ENCODE measurements around the gene TTC39B.

DNA sequence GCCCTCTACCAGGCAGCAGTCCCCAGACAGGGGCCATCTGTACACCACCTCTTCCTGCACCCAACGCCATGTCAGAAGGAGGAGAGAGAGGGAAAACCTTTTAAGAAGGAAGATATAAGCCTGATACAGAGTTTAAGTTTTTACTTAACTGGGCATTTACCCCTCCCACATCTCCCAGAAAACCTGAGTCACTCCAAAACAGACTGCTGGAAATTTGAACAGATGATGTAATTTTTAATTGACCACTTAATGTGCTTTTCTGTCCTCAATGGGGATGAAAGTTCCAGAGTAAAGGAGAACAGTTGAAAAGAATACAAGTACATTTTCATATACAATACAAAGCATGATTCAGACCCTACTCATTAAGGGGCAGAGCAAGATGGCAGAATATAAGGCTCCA is 63.9 kb downstream of the TTC39B start:
- TF ChIP-seq POLR2AphosphoS5 (IDR thresholded peaks at IDR 0.05) = no peak
- TF ChIP-seq, protein P1, sequence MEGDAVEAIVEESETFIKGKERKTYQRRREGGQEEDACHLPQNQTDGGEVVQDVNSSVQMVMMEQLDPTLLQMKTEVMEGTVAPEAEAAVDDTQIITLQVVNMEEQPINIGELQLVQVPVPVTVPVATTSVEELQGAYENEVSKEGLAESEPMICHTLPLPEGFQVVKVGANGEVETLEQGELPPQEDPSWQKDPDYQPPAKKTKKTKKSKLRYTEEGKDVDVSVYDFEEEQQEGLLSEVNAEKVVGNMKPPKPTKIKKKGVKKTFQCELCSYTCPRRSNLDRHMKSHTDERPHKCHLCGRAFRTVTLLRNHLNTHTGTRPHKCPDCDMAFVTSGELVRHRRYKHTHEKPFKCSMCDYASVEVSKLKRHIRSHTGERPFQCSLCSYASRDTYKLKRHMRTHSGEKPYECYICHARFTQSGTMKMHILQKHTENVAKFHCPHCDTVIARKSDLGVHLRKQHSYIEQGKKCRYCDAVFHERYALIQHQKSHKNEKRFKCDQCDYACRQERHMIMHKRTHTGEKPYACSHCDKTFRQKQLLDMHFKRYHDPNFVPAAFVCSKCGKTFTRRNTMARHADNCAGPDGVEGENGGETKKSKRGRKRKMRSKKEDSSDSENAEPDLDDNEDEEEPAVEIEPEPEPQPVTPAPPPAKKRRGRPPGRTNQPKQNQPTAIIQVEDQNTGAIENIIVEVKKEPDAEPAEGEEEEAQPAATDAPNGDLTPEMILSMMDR (IDR thresholded peaks at IDR 0.05) = no peak

Measured in transverse colon (tissue), 4 donors.